ENCODE results near the gene OR2V2. TPM values are rescaled to one million over a fixed set of nuclear protein-coding genes. Genes with fewer than 3 reads are reported as not detected.
"Not testable (repeated sequence)": the region's sequence is repeated elsewhere in the genome, so short reads cannot be mapped to it uniquely, and the experiment has no call there.

Gene OR2V2, protein sequence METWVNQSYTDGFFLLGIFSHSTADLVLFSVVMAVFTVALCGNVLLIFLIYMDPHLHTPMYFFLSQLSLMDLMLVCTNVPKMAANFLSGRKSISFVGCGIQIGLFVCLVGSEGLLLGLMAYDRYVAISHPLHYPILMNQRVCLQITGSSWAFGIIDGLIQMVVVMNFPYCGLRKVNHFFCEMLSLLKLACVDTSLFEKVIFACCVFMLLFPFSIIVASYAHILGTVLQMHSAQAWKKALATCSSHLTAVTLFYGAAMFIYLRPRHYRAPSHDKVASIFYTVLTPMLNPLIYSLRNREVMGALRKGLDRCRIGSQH
- total RNA-seq (2014; rRNA removed; shearing (Covaris generic)) = not detected in 2 replicates

DNA sequence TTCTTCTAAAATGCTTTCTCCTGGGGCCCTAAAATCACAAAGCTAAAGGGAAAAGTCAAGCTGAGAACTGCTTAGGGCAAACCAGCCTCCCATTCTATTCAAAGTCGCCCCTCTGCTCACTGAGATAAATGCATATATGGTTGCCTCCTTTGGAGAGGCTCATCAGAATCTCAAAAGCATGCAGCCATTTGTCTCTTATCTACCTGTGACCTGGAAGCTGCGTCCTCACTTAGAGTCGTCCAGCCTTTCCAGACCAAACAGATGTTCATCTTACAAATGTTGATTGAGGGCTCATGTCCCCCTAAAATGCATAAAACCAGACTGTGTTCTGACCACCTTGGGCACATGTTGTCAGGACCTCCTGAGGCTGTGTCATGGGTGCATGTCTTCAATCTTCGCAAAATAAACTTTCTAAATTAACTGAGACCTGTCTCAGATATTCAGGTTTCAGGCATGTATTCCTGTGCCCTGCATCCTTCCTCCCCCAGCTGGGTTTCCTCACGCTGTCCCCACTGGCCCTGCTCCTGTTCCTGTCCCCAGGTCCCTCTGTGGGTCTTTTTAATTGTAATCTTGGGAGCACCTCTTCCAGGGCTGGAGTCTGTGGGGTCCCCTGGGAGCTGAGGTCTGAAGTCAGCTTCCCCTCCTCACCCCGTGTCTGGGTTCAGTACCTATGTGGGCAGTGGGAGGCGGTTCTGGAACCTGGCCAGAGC is at the start of gene OR2V2:
TSS of gene OR2V2 (plus strand) at position 660 of the 710 bp plus-strand sequence. CDS start 7,357 bp downstream, outside the sequence.
- H3K27me3 ChIP-seq (ENCODE audit: control insufficient read depth, insufficient read depth, low read length); DNase-seq; H3K4me3 ChIP-seq (ENCODE audit: insufficient read depth, low read depth, low read length); H3K36me3 ChIP-seq (replicated peaks; ENCODE audit: control insufficient read depth, insufficient read depth, low read length): not testable (repeated sequence)

DNA sequence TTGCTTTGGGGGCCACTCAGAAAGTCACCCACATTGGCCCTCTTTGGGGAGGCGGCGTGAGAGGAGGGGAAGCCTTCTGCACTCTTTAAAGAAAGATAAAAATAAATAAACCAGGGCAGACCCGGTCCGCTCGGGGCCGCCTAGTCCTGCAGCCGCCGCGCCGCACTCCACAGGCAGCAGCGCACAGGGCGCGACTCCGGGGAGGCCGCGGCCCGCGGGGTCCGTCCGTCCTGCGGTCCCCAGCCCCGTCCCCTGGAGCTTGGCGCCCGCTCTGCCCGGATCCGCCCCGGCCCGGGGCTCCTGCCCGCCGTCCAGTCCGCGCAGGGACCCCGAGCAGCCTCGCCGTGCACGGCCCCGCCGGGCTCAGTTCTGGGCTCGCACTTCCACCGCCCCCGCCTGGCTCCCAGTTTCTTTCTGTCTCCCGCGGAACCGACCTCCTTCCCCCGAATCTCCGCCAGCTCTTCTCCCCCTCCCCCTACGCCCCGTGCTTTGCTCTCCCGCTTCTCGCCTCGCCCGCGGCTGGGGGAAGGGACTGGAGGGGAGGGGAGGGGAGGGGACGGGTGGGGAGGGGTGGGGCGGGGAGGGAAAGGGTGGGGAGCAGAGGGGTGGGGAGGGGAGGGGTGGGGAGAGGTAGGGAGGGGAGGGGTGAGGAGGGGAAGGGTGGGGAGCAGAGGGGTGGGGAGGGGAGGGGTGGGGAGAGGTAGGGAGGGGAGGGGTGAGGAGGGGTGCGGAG is 49.5 kb upstream of the OR2V2 start:
- DNase-seq; H3K4me3 ChIP-seq (ENCODE audit: insufficient read depth, low read depth, low read length); H3K36me3 ChIP-seq (replicated peaks; ENCODE audit: control insufficient read depth, insufficient read depth, low read length): not testable (repeated sequence)
- peaks cover 20% of the 10 kb centered on the region for H3K27me3 ChIP-seq (ENCODE audit: control insufficient read depth, insufficient read depth, low read length)

DNA sequence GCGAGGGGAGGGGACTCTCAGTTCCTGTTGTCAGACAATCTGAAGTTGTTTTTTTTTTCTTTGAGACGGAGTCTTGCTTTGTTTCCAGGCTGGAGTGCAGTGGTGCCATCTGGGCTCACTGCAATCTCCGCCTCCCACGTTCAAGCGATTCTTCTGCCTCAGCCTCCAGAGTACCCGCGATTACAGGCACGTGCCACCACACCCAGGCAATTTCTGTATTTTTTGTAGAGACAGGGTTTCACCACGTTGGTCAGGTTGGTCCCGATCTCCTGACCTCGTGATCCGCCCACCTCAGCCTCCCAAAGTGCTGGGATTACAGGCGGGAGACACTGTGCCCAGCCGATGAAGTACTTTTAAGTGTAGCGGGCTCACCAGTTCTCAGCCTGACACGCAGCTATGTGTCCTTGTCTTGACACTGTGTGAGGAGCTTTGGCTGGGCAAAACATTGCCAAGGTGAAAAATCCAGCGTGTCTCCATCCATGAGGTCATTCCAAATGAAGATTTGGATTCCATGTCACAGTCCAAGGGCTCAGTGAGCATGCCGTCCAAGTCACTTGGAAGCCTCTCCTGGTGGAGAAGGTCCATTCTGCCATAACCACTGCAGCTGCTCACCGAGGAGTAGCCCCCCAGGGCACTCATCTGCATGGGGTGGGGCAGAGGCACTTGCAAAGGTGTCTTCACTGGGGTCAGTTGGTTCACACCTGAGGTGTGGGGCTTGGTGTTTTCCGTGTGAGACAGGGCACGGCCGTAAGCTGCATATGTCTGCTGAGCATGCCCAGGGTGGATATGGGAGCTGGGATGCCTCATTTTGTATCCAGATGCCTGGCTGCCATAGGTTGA is 48.4 kb upstream of the OR2V2 start:
- H3K4me3 ChIP-seq (ENCODE audit: insufficient read depth, low read depth, low read length) = no peak overlapping the region
- DNase-seq = no peak

DNA sequence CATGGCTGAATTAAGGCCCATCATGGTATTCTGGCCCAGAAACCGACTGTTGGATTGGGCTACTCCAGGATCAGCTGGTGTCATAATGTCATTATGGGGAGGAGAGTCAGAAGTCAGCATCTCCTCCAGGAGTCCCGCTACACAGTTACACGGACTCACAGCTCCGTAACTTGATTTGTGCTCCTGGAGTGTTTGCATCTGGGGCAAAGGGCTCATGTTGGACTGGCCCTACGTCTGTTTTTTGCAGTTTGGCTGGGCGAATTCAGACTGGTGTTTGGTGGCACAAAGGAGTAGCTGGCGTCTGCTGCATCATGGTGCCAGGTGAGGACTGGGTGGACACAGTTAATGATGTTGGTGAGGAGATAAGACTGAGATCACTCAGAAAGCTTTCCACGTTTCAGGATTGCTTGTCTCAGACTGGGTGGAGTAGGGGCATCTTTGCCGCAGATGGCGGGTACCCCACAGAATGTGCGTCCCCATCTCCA is 47.7 kb upstream of the OR2V2 start:
- Histone ChIP-seq H3K36me3 (replicated peaks; ENCODE audit: control insufficient read depth, insufficient read depth, low read length) (no peaks in the 10 kb centered on the region), H3K4me3 (ENCODE audit: insufficient read depth, low read depth, low read length) (no peak overlapping the region), H3K27me3 (ENCODE audit: control insufficient read depth, insufficient read depth, low read length) (peaks cover 27% of the 10 kb centered on the region)
- no peak for DNase-seq

More for the DNA sequence above, 48.4 kb upstream of the OR2V2 start:
- Histone ChIP-seq H3K27me3 (ENCODE audit: control insufficient read depth, insufficient read depth, low read length) (peaks cover 20% of the 10 kb centered on the region), H3K36me3 (replicated peaks; ENCODE audit: control insufficient read depth, insufficient read depth, low read length) (no peaks in the 10 kb centered on the region)

DNA sequence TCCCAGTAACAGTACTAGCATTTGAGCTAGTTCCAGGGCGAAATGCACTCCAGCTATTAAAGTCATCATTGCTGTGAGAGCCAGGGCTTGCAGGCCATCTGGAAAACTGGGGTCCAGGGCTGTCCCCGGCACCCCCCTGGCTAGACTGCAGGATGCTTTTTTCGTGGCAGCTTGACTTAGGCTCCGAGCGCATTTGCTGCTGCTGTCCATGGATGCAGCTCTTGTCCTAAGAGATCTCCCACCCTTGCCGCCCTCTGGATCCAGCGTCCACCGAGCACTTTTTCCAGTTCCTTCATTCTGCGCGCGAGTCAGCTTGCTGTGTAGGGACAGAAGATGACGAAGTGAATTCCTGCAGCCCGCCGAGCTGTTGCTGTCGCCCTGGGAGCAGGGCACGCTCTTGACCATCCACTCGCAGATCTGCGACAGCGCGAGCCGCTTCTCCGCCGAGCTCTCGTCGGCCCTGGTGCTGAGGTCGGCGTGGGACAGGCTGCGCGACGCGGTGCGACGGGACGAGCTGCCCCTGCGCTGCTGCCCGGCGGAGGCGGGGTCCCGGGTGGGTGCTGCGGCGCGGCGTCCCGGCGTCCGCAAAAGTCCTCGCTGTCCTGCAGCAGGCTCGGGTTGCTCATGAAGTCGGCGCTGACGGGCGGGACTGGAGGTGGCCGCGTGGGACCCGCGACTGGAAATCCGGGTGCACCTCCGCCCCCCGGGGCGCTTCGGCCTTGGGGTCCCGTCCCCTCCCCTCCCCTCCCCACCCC is 47.1 kb upstream of the OR2V2 start:
- peak overlapping the region; percentile 27 for H3K4me3 ChIP-seq (ENCODE audit: insufficient read depth, low read depth, low read length)
- peak; percentile 65 for DNase-seq
- peaks cover 31% of the 10 kb centered on the region for H3K27me3 ChIP-seq (ENCODE audit: control insufficient read depth, insufficient read depth, low read length)
- no peaks in the 10 kb centered on the region for H3K36me3 ChIP-seq (replicated peaks; ENCODE audit: control insufficient read depth, insufficient read depth, low read length)

DNA sequence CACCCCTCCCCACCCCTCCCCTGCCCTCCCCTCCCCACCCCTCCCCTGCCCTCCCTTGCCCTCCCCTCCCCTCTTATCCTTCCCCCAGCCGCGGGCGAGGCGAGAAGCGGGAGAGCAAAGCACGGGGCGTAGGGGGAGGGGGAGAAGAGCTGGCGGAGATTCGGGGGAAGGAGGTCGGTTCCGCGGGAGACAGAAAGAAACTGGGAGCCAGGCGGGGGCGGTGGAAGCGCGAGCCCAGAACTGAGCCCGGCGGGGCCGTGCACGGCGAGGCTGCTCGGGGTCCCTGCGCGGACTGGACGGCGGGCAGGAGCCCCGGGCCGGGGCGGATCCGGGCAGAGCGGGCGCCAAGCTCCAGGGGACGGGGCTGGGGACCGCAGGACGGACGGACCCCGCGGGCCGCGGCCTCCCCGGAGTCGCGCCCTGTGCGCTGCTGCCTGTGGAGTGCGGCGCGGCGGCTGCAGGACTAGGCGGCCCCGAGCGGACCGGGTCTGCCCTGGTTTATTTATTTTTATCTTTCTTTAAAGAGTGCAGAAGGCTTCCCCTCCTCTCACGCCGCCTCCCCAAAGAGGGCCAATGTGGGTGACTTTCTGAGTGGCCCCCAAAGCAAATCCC is 46.2 kb upstream of the OR2V2 start:
- not testable (repeated sequence) for H3K36me3 ChIP-seq (replicated peaks; ENCODE audit: control insufficient read depth, insufficient read depth, low read length); DNase-seq
- peak overlapping the region; percentile 28 for H3K4me3 ChIP-seq (ENCODE audit: insufficient read depth, low read depth, low read length)
- H3K27me3 ChIP-seq (ENCODE audit: control insufficient read depth, insufficient read depth, low read length) = peaks cover 35% of the 10 kb centered on the region

DNA sequence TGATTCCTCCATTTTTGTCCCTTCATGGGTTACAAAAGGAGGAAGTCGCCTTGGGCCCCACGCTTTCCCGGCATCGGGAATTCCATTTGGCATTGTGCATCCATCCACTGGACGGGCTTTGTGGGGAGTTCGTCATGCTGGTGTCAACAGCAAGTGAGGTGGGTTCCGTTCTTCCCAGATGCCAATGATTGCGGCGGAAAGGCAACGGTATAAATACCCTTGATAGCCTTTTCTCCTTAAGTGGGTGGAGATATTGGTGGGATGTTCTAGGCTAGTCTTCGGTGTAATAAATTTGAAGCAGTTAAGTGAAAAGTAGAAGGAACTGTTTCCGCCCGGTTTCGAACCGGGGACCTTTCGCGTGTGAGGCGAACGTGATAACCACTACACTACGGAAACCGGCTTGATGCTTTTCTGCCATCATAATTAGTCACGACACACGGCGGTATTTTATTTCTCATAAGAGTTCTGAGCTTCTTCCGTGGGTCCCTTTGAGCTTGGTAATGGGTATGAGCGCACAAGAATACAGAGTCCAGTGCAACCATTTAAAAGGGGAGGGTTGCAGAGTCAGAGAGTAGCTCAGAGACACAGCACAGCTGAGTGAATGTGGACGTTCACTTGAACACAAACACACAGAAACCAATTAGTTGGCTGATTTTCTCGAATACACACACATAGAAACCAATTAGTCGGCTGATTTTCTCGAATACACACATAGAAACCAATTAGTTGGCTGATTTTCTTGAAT is 45.3 kb upstream of the OR2V2 start:
- not testable (repeated sequence) for H3K36me3 ChIP-seq (replicated peaks; ENCODE audit: control insufficient read depth, insufficient read depth, low read length); H3K4me3 ChIP-seq (ENCODE audit: insufficient read depth, low read depth, low read length); DNase-seq
- peaks cover 35% of the 10 kb centered on the region for H3K27me3 ChIP-seq (ENCODE audit: control insufficient read depth, insufficient read depth, low read length)

DNA sequence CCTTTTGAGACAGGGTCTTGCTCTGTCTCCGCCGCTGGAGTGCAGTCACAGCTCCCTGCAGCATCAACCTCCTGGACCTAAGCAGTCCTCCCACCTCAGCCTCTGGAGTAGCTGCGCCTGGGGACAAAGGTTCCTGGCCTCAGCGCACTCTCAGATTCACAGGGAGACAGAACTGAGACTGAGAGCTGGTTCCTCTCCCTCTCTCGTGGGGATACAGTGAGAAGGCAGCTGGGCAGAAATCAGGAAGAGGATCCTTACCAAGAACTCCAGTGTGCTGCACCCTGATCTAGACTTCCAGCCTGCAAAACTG is 43.2 kb upstream of the OR2V2 start:
- H3K27me3 ChIP-seq (ENCODE audit: control insufficient read depth, insufficient read depth, low read length) = peaks cover 29% of the 10 kb centered on the region
- DNase-seq; H3K36me3 ChIP-seq (replicated peaks; ENCODE audit: control insufficient read depth, insufficient read depth, low read length): not testable (repeated sequence)
- H3K4me3 ChIP-seq (ENCODE audit: insufficient read depth, low read depth, low read length) = peak overlapping the region; percentile 26

DNA sequence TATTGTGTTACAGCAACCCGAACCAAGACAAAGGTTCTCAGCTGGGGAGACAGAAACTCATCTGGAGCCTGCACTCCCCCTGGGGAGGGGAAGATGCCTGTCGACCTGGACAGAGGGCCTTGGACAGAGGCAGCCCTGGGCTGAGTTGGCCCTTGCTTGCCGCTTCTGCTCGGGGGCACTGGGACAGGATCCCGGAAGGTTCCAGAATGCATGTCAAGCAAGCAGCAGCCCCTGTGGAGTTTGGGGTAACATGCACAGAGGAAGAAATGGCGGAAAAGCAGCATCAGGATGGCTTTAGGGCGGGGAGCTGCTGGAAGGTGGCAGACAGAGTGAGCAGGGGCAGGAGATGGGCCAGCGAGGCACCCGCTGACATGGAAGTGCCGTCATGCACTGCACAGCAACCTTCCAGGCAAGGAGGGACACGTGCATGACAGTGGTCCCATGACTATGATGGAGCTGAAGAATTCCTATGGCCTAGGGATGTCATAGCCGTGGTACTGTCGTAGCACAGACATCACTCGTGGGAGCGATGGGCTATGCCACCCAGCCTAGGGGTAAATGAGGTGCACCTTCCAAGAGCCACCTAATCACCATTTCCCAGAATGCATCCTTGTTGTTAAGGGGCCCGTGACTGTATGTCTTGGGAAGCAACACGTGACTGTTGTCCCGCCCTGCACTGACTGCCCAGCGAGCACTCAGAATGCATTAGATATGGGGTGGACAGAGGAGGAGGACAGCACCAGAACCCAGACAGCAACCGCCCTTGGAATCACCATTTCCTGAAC is 42.6 kb upstream of the OR2V2 start:
- H3K4me3 ChIP-seq (ENCODE audit: insufficient read depth, low read depth, low read length) = peak overlapping the region; percentile 9; the same call in 1 of the 2 replicates
- not testable (repeated sequence) for H3K36me3 ChIP-seq (replicated peaks; ENCODE audit: control insufficient read depth, insufficient read depth, low read length); DNase-seq
- peaks cover 23% of the 10 kb centered on the region for H3K27me3 ChIP-seq (ENCODE audit: control insufficient read depth, insufficient read depth, low read length)

DNA sequence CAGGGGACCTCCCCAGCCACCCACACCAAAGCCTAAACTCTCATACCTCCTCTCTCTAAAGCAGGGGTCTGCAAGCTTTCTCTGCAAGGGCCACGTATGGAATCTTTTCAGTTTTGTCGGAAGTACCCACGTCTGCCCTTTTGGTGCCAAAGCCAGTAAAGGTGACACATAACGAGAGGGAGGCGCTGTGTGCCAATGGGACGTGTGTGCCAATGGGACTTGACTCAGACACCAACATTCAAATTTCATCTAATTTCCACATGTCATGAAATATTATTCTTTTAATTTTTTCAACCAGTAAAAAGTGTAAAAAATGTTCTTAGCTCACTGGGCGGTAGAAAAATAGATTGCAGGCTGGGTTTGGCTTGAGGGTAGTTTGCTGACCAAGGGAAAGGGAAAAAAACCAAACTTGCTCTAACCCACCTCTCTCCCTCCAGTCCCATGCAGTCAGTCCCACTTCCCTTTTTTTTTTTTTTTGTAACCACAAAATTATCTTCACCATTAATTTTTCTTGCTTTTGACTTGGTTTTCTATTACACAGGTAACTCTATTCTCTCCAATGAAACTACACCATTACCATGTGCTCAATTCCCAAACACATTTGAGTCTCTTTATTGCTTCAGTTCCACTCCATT is 41.9 kb upstream of the OR2V2 start:
- H3K27me3 ChIP-seq (ENCODE audit: control insufficient read depth, insufficient read depth, low read length) = peaks cover 16% of the 10 kb centered on the region
- peak overlapping the region; percentile 9; the same call in 1 of the 2 replicates for H3K4me3 ChIP-seq (ENCODE audit: insufficient read depth, low read depth, low read length)
- no peak for DNase-seq

DNA sequence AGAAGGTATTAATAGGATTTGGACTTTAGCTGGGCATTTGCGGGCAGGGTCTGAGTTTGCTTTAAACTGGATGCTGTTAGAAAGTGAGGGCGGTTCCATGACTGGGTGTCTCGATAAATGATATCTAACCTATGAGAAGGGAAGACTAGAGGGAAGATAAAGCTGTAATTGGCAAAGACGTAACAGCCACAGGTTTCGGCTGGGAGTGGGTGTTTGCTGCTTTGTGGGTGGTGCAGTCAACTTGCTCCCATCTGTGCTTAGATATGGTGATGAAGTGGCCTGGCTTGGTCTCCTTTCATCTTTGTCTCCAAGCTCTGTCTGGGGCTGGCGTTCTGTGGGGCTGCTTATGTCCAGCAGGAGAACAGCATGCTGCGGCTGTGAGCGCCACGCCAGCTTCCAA is 39.7 kb upstream of the OR2V2 start:
- no peaks in the 10 kb centered on the region for H3K36me3 ChIP-seq (replicated peaks; ENCODE audit: control insufficient read depth, insufficient read depth, low read length)
- no peak overlapping the region for H3K4me3 ChIP-seq (ENCODE audit: insufficient read depth, low read depth, low read length)
- peaks cover 15% of the 10 kb centered on the region for H3K27me3 ChIP-seq (ENCODE audit: control insufficient read depth, insufficient read depth, low read length)
- DNase-seq = no peak

More for the DNA sequence above, 41.9 kb upstream of the OR2V2 start:
- no peaks in the 10 kb centered on the region for H3K36me3 ChIP-seq (replicated peaks; ENCODE audit: control insufficient read depth, insufficient read depth, low read length)
